Panc1 (cell line): ENCODE data around the gene MCM7.

ENCODE experiments used
- CTCF ChIP-seq: fragments of 450-650 bp; IDR thresholded peaks from 2 replicates; pipeline ENCODE4 v1.5.1; 2017; ENCODE audit warnings: mild to moderate bottlenecking
- POLR2AphosphoS5 ChIP-seq: IDR thresholded peaks from 2 replicates; pipeline ENCODE4 v1.6.1; 2012; ENCODE audit warnings: mild to moderate bottlenecking, low read depth, low read length, moderate library complexity
- REST ChIP-seq, 2 experiments: IDR thresholded peaks; 2 replicates each; pipeline ENCODE4 v1.6.1; 2011 to 2012; ENCODE audit warnings: low read depth in 2 of 2, control low read depth in 1 of 2, low read length in 1 of 2, mild to moderate bottlenecking in 1 of 2, moderate library complexity in 1 of 2; ENCODE audit not compliant: insufficient read depth in 1 of 2
- SIN3A ChIP-seq: IDR thresholded peaks from 2 replicates; pipeline ENCODE4 v1.6.1; 2012; ENCODE audit warnings: low read depth, mild to moderate bottlenecking, low read length, moderate library complexity, borderline replicate concordance; ENCODE audit not compliant: insufficient read depth
- TCF7L2 ChIP-seq: IDR thresholded peaks from 2 replicates; pipeline ENCODE4 v1.6.1; 2011; ENCODE audit warnings: mild to moderate bottlenecking, low read depth, low read length, inconsistent platforms

- no peak for TF ChIP-seq CTCF
- TF ChIP-seq POLR2AphosphoS5 = peak; percentile 86
- peak; percentile 55 for TF ChIP-seq SIN3A
- TF ChIP-seq REST (IDR thresholded peaks at IDR 0.05; ENCODE audit: insufficient read depth in 1 of 2, low read depth in 2 of 2, low read length in 1 of 2) = no peak
- peak; percentile 59 for TF ChIP-seq TCF7L2
Measured at GRCh38 chr7:100119072-100119969, 18.1 kb upstream of the MCM7 start, which contains the start of the genes CNPY4 and TAF6.
